Limb (tissue), 2 donors: ENCODE results near the gene KIRREL3.

Experiments
- DNase-seq, 2 donors: peaks; one replicate each; pipeline ENCODE4 v3.0.0-alpha.2; 2016; ENCODE audit errors: extremely low spot score in 2 of 2

Gene KIRREL3

GRCh38 chr11:126917531-126918204, 82.9 kb downstream of the KIRREL3 start:
- DNase-seq = no peak

DNA sequence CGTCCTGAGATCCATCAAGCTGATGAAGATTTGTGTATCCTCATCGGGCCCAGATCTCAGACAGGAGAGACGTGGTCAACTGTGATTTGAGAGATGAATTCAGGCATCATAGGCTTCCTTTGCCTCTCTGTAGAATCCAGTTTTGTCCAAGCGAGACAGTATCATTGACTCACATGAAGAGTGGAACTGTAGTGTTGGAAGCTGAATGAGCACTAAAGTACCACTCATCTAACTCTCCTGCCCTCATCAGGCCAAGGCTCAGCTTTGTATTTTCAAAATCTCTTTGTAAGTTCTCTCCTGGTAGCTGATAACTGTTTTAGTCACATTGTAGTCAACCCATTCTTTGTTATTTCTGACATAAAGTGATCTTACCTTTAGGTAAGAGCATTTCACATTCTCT, 85.1 kb downstream of the KIRREL3 start:
- DNase-seq = no peak

- no peak for DNase-seq
Measured at GRCh38 chr11:126914941-126915340, 85.6 kb downstream of the KIRREL3 start.

GRCh38 chr11:126914166-126914565, 86.4 kb downstream of the KIRREL3 start:
- DNase-seq = no peak

- no peak for DNase-seq
Measured at GRCh38 chr11:126904520-126904919, 96.0 kb downstream of the KIRREL3 start.

DNA sequence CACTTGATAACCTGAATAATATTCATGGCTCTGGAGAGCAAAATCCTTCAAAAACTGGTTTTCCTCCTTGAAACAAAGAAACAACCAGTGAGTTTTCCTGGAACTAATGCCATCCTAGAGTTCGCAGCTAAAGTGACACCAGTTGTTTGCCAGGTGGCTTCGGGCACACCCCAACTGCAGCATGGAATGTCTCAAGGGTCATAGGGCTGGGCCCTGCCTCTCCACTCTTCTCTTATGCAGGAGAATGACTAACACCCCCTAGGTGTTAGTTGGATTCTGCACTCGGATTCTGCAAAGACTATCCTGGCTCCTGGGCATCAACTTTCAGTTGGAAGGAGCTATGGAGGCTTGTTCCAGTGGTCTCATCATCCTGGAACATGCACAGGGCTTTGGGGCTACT, 98.8 kb downstream of the KIRREL3 start:
- no peak for DNase-seq

DNA sequence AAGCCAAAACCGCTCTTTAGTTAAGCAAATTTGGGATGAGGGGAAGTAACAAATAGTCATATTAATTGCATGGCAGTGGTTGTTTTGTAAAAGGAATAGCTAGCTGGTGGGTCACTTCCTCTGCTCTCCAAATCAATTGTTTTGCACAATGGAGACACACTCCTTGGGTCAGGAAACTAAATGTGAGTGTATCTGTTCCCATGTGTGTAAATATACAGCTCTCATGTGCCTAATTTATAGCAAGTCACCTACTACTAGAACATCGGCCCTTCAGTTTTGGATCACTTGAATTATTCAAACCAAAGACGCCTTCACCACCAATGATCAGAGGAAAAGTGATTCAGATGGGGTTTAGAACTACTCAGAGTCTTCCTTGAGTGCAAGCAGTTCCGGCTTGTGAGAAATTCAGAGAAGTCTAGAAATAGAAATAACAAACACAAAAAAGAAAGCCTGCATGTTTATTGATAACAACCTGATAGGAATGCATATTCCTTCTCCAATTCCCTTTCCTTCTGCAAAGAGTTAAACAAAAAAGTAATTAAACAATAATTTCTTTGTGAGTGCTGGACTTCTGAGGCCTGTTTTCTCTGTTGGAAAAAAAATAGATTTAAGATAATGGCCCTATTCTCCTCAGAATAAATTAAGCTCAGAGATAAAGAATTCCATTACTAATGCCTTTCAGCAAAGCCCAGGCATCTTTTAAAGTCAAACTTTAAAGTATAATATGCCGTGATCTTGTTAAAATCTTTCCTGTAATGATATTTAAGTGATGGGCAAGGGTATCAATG, 100.4 kb downstream of the KIRREL3 start:
- no peak for DNase-seq

DNA sequence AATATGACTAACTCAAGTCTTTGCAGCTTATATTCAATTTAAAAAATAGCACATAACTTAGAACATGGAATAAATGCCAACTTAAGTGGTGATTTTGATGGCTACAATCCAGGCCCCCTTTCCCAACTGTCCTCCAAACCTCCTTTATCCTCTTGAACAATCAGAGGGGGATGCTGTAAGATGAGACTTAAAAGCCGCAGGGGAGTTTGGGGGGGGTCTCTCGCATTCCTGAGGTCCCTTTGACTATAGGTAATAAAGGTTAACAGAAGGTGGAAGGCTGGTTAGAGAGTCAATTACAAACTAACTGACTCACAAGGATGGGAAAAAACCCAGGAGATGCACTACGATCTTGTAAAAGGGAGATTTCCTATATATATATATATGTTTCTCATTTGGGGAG, 101.8 kb downstream of the KIRREL3 start:
- no peak for DNase-seq

- DNase-seq = no peak
Measured at GRCh38 chr11:126897430-126897829, 103.1 kb downstream of the KIRREL3 start.

GRCh38 chr11:126896025-126896424, 104.5 kb downstream of the KIRREL3 start:
- DNase-seq = no peak

DNA sequence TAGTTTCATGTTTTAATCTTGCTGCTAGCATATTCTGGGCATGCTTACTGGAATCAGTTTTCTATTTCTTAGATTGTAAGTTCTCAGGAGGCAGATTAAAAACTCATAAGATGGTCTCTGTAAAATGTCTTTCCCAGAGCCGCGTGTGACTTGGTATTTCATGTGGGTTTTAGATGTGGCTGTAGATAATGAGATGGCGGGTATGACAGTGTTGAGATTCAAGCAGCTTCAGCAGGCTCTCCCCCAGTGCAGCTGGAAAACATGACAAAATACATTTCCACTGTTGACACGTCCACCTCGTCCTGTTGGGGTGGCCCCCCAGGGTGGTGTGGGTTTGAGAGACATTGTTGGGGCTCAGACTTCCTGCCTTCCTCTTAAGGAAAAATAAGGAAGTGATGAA, 106.8 kb downstream of the KIRREL3 start:
- no peak for DNase-seq

DNA sequence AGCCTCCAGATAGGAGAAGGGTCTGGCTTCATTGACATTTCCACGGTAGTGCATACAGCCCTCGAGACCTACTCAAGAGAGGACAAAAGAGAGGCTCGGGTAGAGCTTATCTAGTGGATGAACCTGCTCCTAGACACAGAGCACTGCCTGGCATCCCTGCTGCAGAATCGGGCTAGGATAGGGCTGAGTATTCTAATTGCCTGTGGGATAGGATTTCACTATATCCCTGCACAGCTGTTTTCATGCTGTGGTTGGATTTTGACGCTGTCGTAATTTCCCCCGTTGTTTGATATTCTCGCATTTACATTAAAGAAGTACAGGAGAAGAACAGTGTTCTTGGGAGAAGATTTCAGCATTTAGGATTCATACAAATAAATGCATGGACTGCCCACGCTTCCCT, 107.8 kb downstream of the KIRREL3 start:
- peak in 1 of 2 donors; percentile 15 for DNase-seq

GRCh38 chr11:126891556-126892217, 108.9 kb downstream of the KIRREL3 start:
- no peak for DNase-seq

DNA sequence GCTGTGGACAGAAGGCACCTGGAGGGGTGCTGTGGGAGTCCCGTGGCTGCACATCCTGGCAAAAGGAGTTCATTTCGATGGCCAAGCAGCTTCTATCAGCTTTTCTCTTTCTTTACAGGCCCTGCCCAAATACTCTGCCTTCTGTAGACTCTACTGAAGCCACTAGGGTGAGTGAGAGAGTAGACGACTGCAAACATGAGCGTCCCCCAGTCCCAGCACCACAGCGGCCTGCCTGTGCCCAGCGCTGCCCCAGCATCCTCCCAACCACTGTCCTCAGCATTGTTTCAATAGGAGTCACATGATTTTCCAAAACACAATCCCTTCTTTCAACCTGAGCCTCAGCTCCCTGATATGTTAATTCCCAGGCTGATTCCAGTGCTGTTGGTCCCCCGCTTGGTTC, 110.0 kb downstream of the KIRREL3 start:
- DNase-seq = no peak

DNA sequence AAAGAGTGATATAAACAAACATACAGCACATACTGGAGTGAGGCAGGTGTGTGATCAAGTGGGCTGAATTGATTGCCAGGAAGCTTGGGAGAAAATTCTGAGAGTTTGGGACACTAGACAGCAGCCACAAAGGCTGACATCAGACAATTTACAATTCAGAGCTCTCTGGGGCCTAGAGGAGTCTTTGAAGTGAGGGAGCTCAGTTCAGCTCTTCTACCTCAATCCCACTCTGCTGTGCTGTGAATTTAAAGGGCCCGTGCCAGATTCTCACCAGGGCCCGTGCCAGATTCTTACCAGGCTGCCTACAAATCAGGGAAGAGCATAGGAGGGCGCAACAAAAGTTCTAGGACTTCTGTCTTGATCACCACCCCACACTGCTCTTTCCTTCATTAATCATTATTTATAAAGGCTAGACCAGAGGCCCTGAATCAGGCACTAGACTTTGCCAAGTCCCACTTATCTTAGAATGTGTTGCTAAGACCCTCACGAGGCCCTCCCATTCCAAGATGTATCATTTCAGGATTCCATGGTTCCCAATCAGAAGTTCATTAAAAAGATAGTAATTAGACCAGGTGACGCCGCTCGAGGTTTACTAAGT, 112.4 kb downstream of the KIRREL3 start:
- no peak for DNase-seq

- no peak for DNase-seq
Measured at GRCh38 chr11:126886636-126887035, 113.9 kb downstream of the KIRREL3 start.

- DNase-seq = no peak
Measured at GRCh38 chr11:126886085-126886484, 114.5 kb downstream of the KIRREL3 start.

- no peak for DNase-seq
Measured at GRCh38 chr11:126884594-126884993, 116.0 kb downstream of the KIRREL3 start.

- no peak for DNase-seq
Measured at GRCh38 chr11:126884192-126884591, 116.4 kb downstream of the KIRREL3 start.

- DNase-seq = no peak
Measured at GRCh38 chr11:126880872-126881271, 119.7 kb downstream of the KIRREL3 start.

- DNase-seq = no peak
Measured at GRCh38 chr11:126879516-126879915, 121.1 kb downstream of the KIRREL3 start.

DNA sequence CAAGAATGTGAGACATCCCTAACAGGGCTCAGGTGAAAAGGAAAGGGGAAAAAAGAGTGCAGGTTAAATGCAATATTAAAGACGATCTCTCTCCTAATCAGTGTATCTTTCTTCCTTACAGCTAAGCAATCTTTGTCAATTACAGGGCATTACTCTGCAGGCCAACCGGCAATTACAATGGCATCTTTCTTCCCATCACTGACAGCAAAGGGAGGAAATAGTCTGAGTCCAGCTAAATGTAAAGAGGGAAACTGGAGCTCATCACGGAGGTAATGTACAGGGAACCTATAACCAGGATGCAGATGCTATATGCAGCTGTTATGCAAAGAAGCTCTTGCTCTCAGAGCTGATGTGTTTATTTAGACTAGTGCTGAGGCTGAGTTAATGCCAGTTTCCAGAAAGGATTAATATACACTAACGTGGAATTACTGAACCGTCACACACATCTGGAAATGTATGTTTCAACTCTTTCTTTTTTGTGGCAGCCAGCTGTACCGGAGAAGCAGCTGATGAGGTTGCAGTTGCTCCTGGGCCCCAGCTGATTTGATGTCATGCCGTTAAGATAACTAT, 121.6 kb downstream of the KIRREL3 start:
- DNase-seq = peak in 1 of 2 donors; percentile 15
